ENCODE measurements around the gene DPEP3. TPM values are rescaled to one million over a fixed set of nuclear protein-coding genes. Genes with fewer than 3 reads are reported as not detected.
"Not testable (repeated sequence)": the region's sequence is repeated elsewhere in the genome, so short reads cannot be mapped to it uniquely, and the experiment has no call there.

The DPEP3 gene
- total RNA-seq = not detected in 2 replicates

- DNase-seq (ENCODE audit: extremely low read depth, low read depth, low spot score) = no peak
Observed at GRCh38 chr16:67979955-67980678, at the start of gene DPEP3. DPEP3 (minus strand) TSS chr16:67980499; CDS start chr16:67980380, 119 bp downstream.

- DNase-seq (ENCODE audit: extremely low read depth, low read depth, low spot score) = no peak
Observed at GRCh38 chr16:68028996-68029395, 48.7 kb upstream of the DPEP3 start.

GRCh38 chr16:68022728-68023537, 42.6 kb upstream of the DPEP3 start, which contains the start of the genes DDX28 and DUS2:
DDX28 (minus strand) TSS chr16:68023232; CDS start chr16:68023202, 30 bp downstream.
DUS2 (plus strand) TSS chr16:68023284; CDS start chr16:68038024, 14,740 bp downstream.
- DNase-seq (ENCODE audit: extremely low read depth, low read depth, low spot score) = no peak

- no peak for DNase-seq (ENCODE audit: extremely low read depth, low read depth, low spot score)
Observed at GRCh38 chr16:68022278-68022727, 42.0 kb upstream of the DPEP3 start.

- no peak for DNase-seq (ENCODE audit: extremely low read depth, low read depth, low spot score)
Observed at GRCh38 chr16:68021490-68021889, 41.2 kb upstream of the DPEP3 start.

GRCh38 chr16:68019167-68019680, 38.9 kb upstream of the DPEP3 start:
- no peak for DNase-seq (ENCODE audit: extremely low read depth, low read depth, low spot score)

GRCh38 chr16:68015681-68016080, 35.4 kb upstream of the DPEP3 start, which contains the start of gene DPEP2NB:
DPEP2NB (minus strand) TSS chr16:68015911; CDS start chr16:68015770, 141 bp downstream.
- no peak for DNase-seq (ENCODE audit: extremely low read depth, low read depth, low spot score)

GRCh38 chr16:68013440-68013839, 33.1 kb upstream of the DPEP3 start:
- no peak for DNase-seq (ENCODE audit: extremely low read depth, low read depth, low spot score)

GRCh38 chr16:68009872-68010271, 29.6 kb upstream of the DPEP3 start:
- not testable (repeated sequence) for DNase-seq (ENCODE audit: extremely low read depth, low read depth, low spot score)

- DNase-seq (ENCODE audit: extremely low read depth, low read depth, low spot score) = no peak
Observed at GRCh38 chr16:68009157-68009735, 28.9 kb upstream of the DPEP3 start.

- DNase-seq (ENCODE audit: extremely low read depth, low read depth, low spot score) = no peak
Observed at GRCh38 chr16:68005786-68006286, 25.5 kb upstream of the DPEP3 start.

- no peak for DNase-seq (ENCODE audit: extremely low read depth, low read depth, low spot score)
Observed at GRCh38 chr16:68005211-68005610, 24.9 kb upstream of the DPEP3 start.

- DNase-seq (ENCODE audit: extremely low read depth, low read depth, low spot score) = no peak
Observed at GRCh38 chr16:68003031-68003430, 22.7 kb upstream of the DPEP3 start.

- DNase-seq (ENCODE audit: extremely low read depth, low read depth, low spot score) = no peak
Observed at GRCh38 chr16:68000450-68000849, 20.2 kb upstream of the DPEP3 start.

GRCh38 chr16:67999985-68000384, 19.7 kb upstream of the DPEP3 start:
- no peak for DNase-seq (ENCODE audit: extremely low read depth, low read depth, low spot score)

GRCh38 chr16:67998779-67999688, 18.7 kb upstream of the DPEP3 start, which contains the start of gene DPEP2:
DPEP2 (minus strand) TSS chr16:67999484; CDS start chr16:67993212, 6,272 bp downstream.
- DNase-seq (ENCODE audit: extremely low read depth, low read depth, low spot score) = not testable (repeated sequence)

GRCh38 chr16:67998231-67998778, 18.0 kb upstream of the DPEP3 start:
- not testable (repeated sequence) for DNase-seq (ENCODE audit: extremely low read depth, low read depth, low spot score)

- DNase-seq (ENCODE audit: extremely low read depth, low read depth, low spot score) = no peak
Observed at GRCh38 chr16:67996666-67997065, 16.4 kb upstream of the DPEP3 start.

GRCh38 chr16:67995423-67995822, 15.1 kb upstream of the DPEP3 start:
- DNase-seq (ENCODE audit: extremely low read depth, low read depth, low spot score) = no peak
